Tibial artery (tissue), 4 donors: ENCODE measurements around the gene TNS3.
A peak's percentile ranks its signal among the peaks of the same experiment; 100 is the strongest.

Experiments used
- DNase-seq, 2 donors: peaks; one replicate each; pipeline ENCODE4 v3.0.0-alpha.2; 2019
- H3K27ac ChIP-seq, 2 donors: fragments of 200-600 bp; sonication (generic) in 1 of 2; 1 replicate in 1 of 2; 2 replicates in 1 of 2; pipeline ENCODE4 v1.5.1; 2018 to 2019; ENCODE audit warnings: mild to moderate bottlenecking in 1 of 2
- H3K27me3 ChIP-seq, 2 donors: fragments of 200-600 bp; sonication (generic) in 1 of 2; one replicate each; pipeline versions ENCODE4 v1.5.1 to v1.6.0; 2016 to 2019
- H3K36me3 ChIP-seq, 3 donors: fragments of 200-600 bp; sonication (generic) in 2 of 3; one replicate each; pipeline ENCODE4 v1.5.1; 2016 to 2019; ENCODE audit warnings: mild to moderate bottlenecking in 2 of 3
- H3K4me1 ChIP-seq, 4 donors: fragments of 200-600 bp; sonication (generic) in 2 of 4; 1 replicate in 3 of 4; 2 replicates in 1 of 4; pipeline ENCODE4 v1.5.1; 2016 to 2019
- H3K4me3 ChIP-seq, 2 donors: fragments of 200-600 bp; sonication (generic) in 1 of 2; 1 replicate in 1 of 2; 2 replicates in 1 of 2; pipeline ENCODE4 v1.5.1; 2018 to 2019; ENCODE audit warnings: mild to moderate bottlenecking in 2 of 2
- H3K9me3 ChIP-seq, 3 donors: fragments of 200-600 bp; sonication (generic) in 1 of 3; one replicate each; pipeline ENCODE4 v1.5.1; 2016 to 2019
- CTCF ChIP-seq, 2 experiments: fragments of 200-600 bp in 1 of 2; fragments of 450-650 bp in 1 of 2; IDR thresholded peaks; one replicate each; pipeline ENCODE4 v1.5.1; 2017 to 2019; ENCODE audit warnings: antibody characterized with exemption in 2 of 2, mild to moderate bottlenecking in 1 of 2, moderate library complexity in 1 of 2
- intact Hi-C: fragments of 100-400 bp; cut with DNase I; formaldehyde crosslinking; loops from one replicate; pipeline ENCODE4 v1.15.0; 2023; ENCODE audit warnings: low total_unique reads

The TNS3 gene

GRCh38 chr7:47311891-47312290 lies 270.0 kb downstream of the TNS3 start:
- H3K36me3 ChIP-seq, result no peaks in the 10 kb centered on the region
- H3K27me3 ChIP-seq, result no peaks in the 10 kb centered on the region
- peaks cover 0 to 68% (median 31%) of the 10 kb centered on the region in 4 donors for H3K4me1 ChIP-seq
- H3K4me3 ChIP-seq, result no peak overlapping the region
- intact Hi-C loops, result no loop called here
- no peaks in the 10 kb centered on the region for H3K9me3 ChIP-seq
- DNase-seq, result no peak
- no peak overlapping the region for H3K27ac ChIP-seq
- TF ChIP-seq CTCF (IDR thresholded peaks at IDR 0.05), result no peak

GRCh38 chr7:47310020-47310419 lies 271.9 kb downstream of the TNS3 start:
- H3K9me3 ChIP-seq, result no peaks in the 10 kb centered on the region
- H3K4me1 ChIP-seq, result peaks cover 0 to 49% (median 23%) of the 10 kb centered on the region in 4 donors
- no peak overlapping the region for H3K4me3 ChIP-seq
- TF ChIP-seq CTCF (IDR thresholded peaks at IDR 0.05), result no peak
- H3K36me3 ChIP-seq, result peaks cover 0 to 3% (median under 1%) of the 10 kb centered on the region in 3 donors
- intact Hi-C loops, result no loop called here
- H3K27me3 ChIP-seq, result no peaks in the 10 kb centered on the region
- H3K27ac ChIP-seq, result peak overlapping the region in 1 of 2 donors; percentile 40
- DNase-seq, result no peak

GRCh38 chr7:47308808-47309207 lies 273.1 kb downstream of the TNS3 start:
- Histone ChIP-seq H3K27me3 (no peaks in the 10 kb centered on the region), H3K27ac (no peak overlapping the region), H3K9me3 (no peaks in the 10 kb centered on the region), H3K4me1 (peaks cover 0 to 37% (median 11%) of the 10 kb centered on the region in 4 donors), H3K36me3 (peaks cover 0 to 12% (median 12%) of the 10 kb centered on the region in 3 donors), H3K4me3 (no peak overlapping the region)
- intact Hi-C loops, result no loop called here
- no peak for DNase-seq
- TF ChIP-seq CTCF (IDR thresholded peaks at IDR 0.05), result no peak

- intact Hi-C loops, result no loop called here
- no peak for DNase-seq
- H3K4me1 ChIP-seq, result peaks cover 0 to 33% (median 11%) of the 10 kb centered on the region in 4 donors
- no peaks in the 10 kb centered on the region for H3K9me3 ChIP-seq
- TF ChIP-seq CTCF (IDR thresholded peaks at IDR 0.05), result no peak
- peaks cover 8 to 27% (median 26%) of the 10 kb centered on the region in 3 donors for H3K36me3 ChIP-seq
- H3K27ac ChIP-seq, result no peak overlapping the region
- H3K4me3 ChIP-seq, result no peak overlapping the region
- no peaks in the 10 kb centered on the region for H3K27me3 ChIP-seq
Measured at GRCh38 chr7:47307311-47307710, 274.6 kb downstream of the TNS3 start.

GRCh38 chr7:47304727-47305719 lies 276.9 kb downstream of the TNS3 start:
- H3K36me3 ChIP-seq, result peaks cover 21 to 47% (median 42%) of the 10 kb centered on the region in 3 donors
- DNase-seq, result no peak
- no peak overlapping the region for H3K4me3 ChIP-seq
- no peaks in the 10 kb centered on the region for H3K9me3 ChIP-seq
- H3K27me3 ChIP-seq, result no peaks in the 10 kb centered on the region
- no peak for TF ChIP-seq CTCF (IDR thresholded peaks at IDR 0.05)
- H3K4me1 ChIP-seq, result peaks cover 0 to 34% (median 9%) of the 10 kb centered on the region in 4 donors
- intact Hi-C loops, result no loop called here
- H3K27ac ChIP-seq, result no peak overlapping the region
